ENCODE results near the gene CYB5R3. TPM values are rescaled to one million over a fixed set of nuclear protein-coding genes. Genes with fewer than 3 reads are reported as not detected.
"Not testable (repeated sequence)": the region's sequence is repeated elsewhere in the genome, so short reads cannot be mapped to it uniquely, and the experiment has no call there.

The CYB5R3 gene
- total RNA-seq, 1 donor from 2014 or later: 181 TPM

- not testable (repeated sequence) for H3K4me2 ChIP-seq (ENCODE audit: low read length); H3K4me3 Mint-ChIP-seq (ENCODE audit: unreplicated experiment); FAIRE-seq; DNase-seq (ENCODE audit: low read depth); H3K4me3 ChIP-seq (ENCODE audit: insufficient read depth, low read depth, low read length); H2AFZ ChIP-seq (ENCODE audit: low read depth, low read length); H3K79me2 ChIP-seq (ENCODE audit: insufficient read depth, low read length); H3K9me3 Mint-ChIP-seq (ENCODE audit: unreplicated experiment); H3K36me3 Mint-ChIP-seq (ENCODE audit: low read depth, unreplicated experiment); H3K9ac ChIP-seq (ENCODE audit: low read length); H3K36me3 ChIP-seq (ENCODE audit: insufficient read depth, low read length); H3K4me1 Mint-ChIP-seq (ENCODE audit: low read depth, unreplicated experiment); H4K20me1 ChIP-seq (ENCODE audit: insufficient read depth, low read length); H3K9me3 ChIP-seq (ENCODE audit: insufficient read depth, low read depth, low read length); H3K27me3 ChIP-seq (ENCODE audit: insufficient read depth, low read length); H3K4me1 ChIP-seq (ENCODE audit: insufficient read depth, low read length); H3K27me3 Mint-ChIP-seq (ENCODE audit: low read depth, unreplicated experiment); H3K27ac ChIP-seq (ENCODE audit: low read depth, low read length)
- peak overlapping the region; percentile 53 for H3K27ac Mint-ChIP-seq (ENCODE audit: unreplicated experiment)
These were observed 78.1 kb downstream of the CYB5R3 start for GRCh38 chr22:42571068-42571467.

DNA sequence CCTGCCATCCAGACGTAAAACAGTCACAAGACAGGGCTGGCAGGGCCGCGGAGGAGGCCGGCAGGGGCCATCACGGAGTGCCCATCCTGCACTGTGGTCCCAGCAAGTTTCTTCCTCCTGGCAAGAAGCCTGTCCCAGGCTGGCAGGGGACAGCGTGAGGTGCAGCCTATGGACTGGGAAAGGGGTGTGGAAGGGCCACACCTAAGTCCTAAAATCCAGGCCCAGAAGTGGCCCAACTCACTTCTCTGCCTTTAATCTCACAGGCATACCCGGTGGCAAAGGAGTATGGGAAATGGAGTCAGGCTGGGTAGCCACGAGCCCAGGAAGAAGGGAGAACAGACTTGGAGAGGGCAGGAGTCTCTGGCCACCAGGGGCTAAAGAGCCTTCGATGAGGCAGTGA is 78.6 kb downstream of the CYB5R3 start:
- not testable (repeated sequence) for H3K36me3 Mint-ChIP-seq (ENCODE audit: low read depth, unreplicated experiment); H3K9me3 ChIP-seq (ENCODE audit: insufficient read depth, low read depth, low read length); H3K27ac ChIP-seq (ENCODE audit: low read depth, low read length); H3K27me3 Mint-ChIP-seq (ENCODE audit: low read depth, unreplicated experiment); FAIRE-seq; DNase-seq (ENCODE audit: low read depth); H3K4me1 ChIP-seq (ENCODE audit: insufficient read depth, low read length); H3K4me1 Mint-ChIP-seq (ENCODE audit: low read depth, unreplicated experiment); H2AFZ ChIP-seq (ENCODE audit: low read depth, low read length); H3K4me3 Mint-ChIP-seq (ENCODE audit: unreplicated experiment); H3K4me2 ChIP-seq (ENCODE audit: low read length); H3K79me2 ChIP-seq (ENCODE audit: insufficient read depth, low read length); H3K9me3 Mint-ChIP-seq (ENCODE audit: unreplicated experiment); H3K36me3 ChIP-seq (ENCODE audit: insufficient read depth, low read length); H3K27ac Mint-ChIP-seq (ENCODE audit: unreplicated experiment); H4K20me1 ChIP-seq (ENCODE audit: insufficient read depth, low read length); H3K27me3 ChIP-seq (ENCODE audit: insufficient read depth, low read length); H3K4me3 ChIP-seq (ENCODE audit: insufficient read depth, low read depth, low read length); H3K9ac ChIP-seq (ENCODE audit: low read length)

DNA sequence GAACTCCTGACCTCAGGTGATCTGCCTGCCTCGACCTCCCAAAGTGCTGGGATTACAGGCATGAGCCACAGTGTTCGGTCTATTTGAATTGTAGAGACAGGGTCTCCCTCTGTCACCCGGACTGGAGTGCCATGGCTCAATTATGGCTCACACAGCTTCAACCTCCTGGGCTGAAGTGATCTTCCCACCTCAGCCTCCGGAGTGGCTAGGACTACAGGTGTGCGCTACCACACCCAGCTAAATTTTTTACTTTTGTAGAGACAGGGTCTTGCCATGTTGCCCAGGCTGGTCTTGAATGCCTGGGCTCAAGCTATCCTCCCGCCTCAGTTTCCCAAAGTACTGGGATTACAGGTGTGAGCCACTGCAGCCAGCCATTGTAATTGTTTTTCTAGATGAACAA is 81.2 kb downstream of the CYB5R3 start:
- not testable (repeated sequence) for H3K4me1 ChIP-seq (ENCODE audit: insufficient read depth, low read length); H3K79me2 ChIP-seq (ENCODE audit: insufficient read depth, low read length); H3K36me3 Mint-ChIP-seq (ENCODE audit: low read depth, unreplicated experiment); H4K20me1 ChIP-seq (ENCODE audit: insufficient read depth, low read length); H3K27me3 Mint-ChIP-seq (ENCODE audit: low read depth, unreplicated experiment); H2AFZ ChIP-seq (ENCODE audit: low read depth, low read length); H3K9ac ChIP-seq (ENCODE audit: low read length); H3K27me3 ChIP-seq (ENCODE audit: insufficient read depth, low read length); H3K4me1 Mint-ChIP-seq (ENCODE audit: low read depth, unreplicated experiment); FAIRE-seq; DNase-seq (ENCODE audit: low read depth); H3K4me3 ChIP-seq (ENCODE audit: insufficient read depth, low read depth, low read length); H3K27ac Mint-ChIP-seq (ENCODE audit: unreplicated experiment); H3K9me3 ChIP-seq (ENCODE audit: insufficient read depth, low read depth, low read length); H3K4me3 Mint-ChIP-seq (ENCODE audit: unreplicated experiment); H3K27ac ChIP-seq (ENCODE audit: low read depth, low read length); H3K36me3 ChIP-seq (ENCODE audit: insufficient read depth, low read length); H3K9me3 Mint-ChIP-seq (ENCODE audit: unreplicated experiment); H3K4me2 ChIP-seq (ENCODE audit: low read length)

Other genes starting within 250 kb of the CYB5R3 start
- gene NFAM1, start 217.0 kb downstream of the CYB5R3 start, total RNA-seq: 0.07 and 0.17 TPM in 2 replicates
- gene RRP7A, start 129.6 kb downstream of the CYB5R3 start, total RNA-seq: 54.9 TPM in 2 replicates
- 1.2 and 2.2 TPM in 2 replicates for gene SERHL2, start 95.4 kb downstream of the CYB5R3 start, total RNA-seq
- gene POLDIP3, start 34.5 kb downstream of the CYB5R3 start, total RNA-seq: 57.1 and 60.3 TPM in 2 replicates
- gene ATP5MGL, start 8.8 kb downstream of the CYB5R3 start, total RNA-seq: 0.48 and 0.50 TPM in 2 replicates
- 1.6 and 1.9 TPM in 2 replicates for gene A4GALT, start 71.5 kb upstream of the CYB5R3 start, total RNA-seq
- 59.5 and 64.1 TPM in 2 replicates for gene ARFGAP3, start 207.9 kb upstream of the CYB5R3 start, total RNA-seq

Data from astrocyte (in vitro differentiated cells and primary cell).